MM.1S (cell line): ENCODE measurements around the gene SLC39A3.

Experiments
- DNase-seq: peaks from one replicate; pipeline ENCODE4 v3.0.0-alpha.2; 2015
- H2AFZ ChIP-seq: fragments of 300-600 bp; sonication (generic); 2 replicates; pipeline ENCODE4 v1.6.0; 2016; ENCODE audit warnings: antibody characterized with exemption, low read length
- H3F3A ChIP-seq: fragments of 300-600 bp; sonication (generic); 2 replicates; pipeline ENCODE4 v1.6.1; 2016; ENCODE audit warnings: mild to moderate bottlenecking, antibody characterized with exemption, low read length, moderate library complexity, mixed read lengths; ENCODE audit not compliant: insufficient read depth
- H3K27ac ChIP-seq: fragments of 300-600 bp; sonication (generic); 2 replicates; pipeline ENCODE4 v1.5.1; 2016; ENCODE audit warnings: mild to moderate bottlenecking, low read length
- H3K27me3 ChIP-seq: fragments of 300-600 bp; sonication (generic); replicated peaks from 2 replicates; pipeline ENCODE4 v1.6.0; 2016; ENCODE audit warnings: low read length; ENCODE audit not compliant: insufficient read depth
- H3K36me3 ChIP-seq: fragments of 300-600 bp; sonication (generic); replicated peaks from 2 replicates; pipeline ENCODE4 v1.6.1; 2016; ENCODE audit warnings: mild to moderate bottlenecking, low read length, mixed read lengths; ENCODE audit not compliant: insufficient read depth
- H3K4me1 ChIP-seq: fragments of 300-600 bp; sonication (generic); 2 replicates; pipeline ENCODE4 v1.6.1; 2016; ENCODE audit warnings: low read length, mixed read lengths
- H3K4me2 ChIP-seq: fragments of 300-600 bp; sonication (generic); 2 replicates; pipeline ENCODE4 v1.6.0; 2016; ENCODE audit warnings: low read depth, low read length
- H3K4me3 ChIP-seq: fragments of 300-600 bp; sonication (generic); 2 replicates; pipeline ENCODE4 v1.5.1; 2016; ENCODE audit warnings: low read length, mixed read lengths
- H3K79me2 ChIP-seq: fragments of 300-600 bp; sonication (generic); 2 replicates; pipeline ENCODE4 v1.6.1; 2016; ENCODE audit warnings: mixed run types, low read length, mixed read lengths
- H3K9ac ChIP-seq: fragments of 300-600 bp; sonication (generic); 2 replicates; pipeline ENCODE4 v1.6.1; 2016; ENCODE audit warnings: low read length, mixed read lengths
- H3K9me2 ChIP-seq: fragments of 300-600 bp; sonication (generic); replicated peaks from 2 replicates; pipeline ENCODE4 v1.6.1; 2016; ENCODE audit warnings: mild to moderate bottlenecking, low read length, mixed read lengths; ENCODE audit not compliant: insufficient read depth
- H3K9me3 ChIP-seq: fragments of 300-600 bp; sonication (generic); replicated peaks from 2 replicates; pipeline ENCODE4 v1.6.1; 2016; ENCODE audit warnings: mild to moderate bottlenecking, low read length, mixed read lengths; ENCODE audit not compliant: insufficient read depth
- H4K20me1 ChIP-seq: fragments of 300-600 bp; sonication (generic); 2 replicates; pipeline ENCODE4 v1.6.1; 2016; ENCODE audit warnings: mild to moderate bottlenecking, low read length, moderate library complexity, mixed read lengths; ENCODE audit not compliant: insufficient read depth
- CTCF ChIP-seq: fragments of 300-600 bp; sonication (generic); IDR thresholded peaks from 2 replicates; pipeline ENCODE4 v1.5.1; 2016; ENCODE audit warnings: antibody characterized with exemption, low read length, mixed read lengths
- EZH2 ChIP-seq: fragments of 300-600 bp; sonication (generic); optimal IDR thresholded peaks from 2 replicates; pipeline ENCODE3; 2017; ENCODE audit warnings: low read depth, mild to moderate bottlenecking, antibody characterized with exemption, low read length, mixed read lengths
- EZH2phosphoT487 ChIP-seq: fragments of 300-600 bp; sonication (generic); IDR thresholded peaks from 2 replicates; pipeline ENCODE4 v1.6.1; 2018; ENCODE audit warnings: antibody characterized with exemption, low read length

Gene SLC39A3

GRCh38 chr19:2721570-2722540, 18.0 kb downstream of the SLC39A3 start:
- no peak for DNase-seq
- H3K4me1 ChIP-seq = no peaks in the 10 kb centered on the region
- H3K9me2 ChIP-seq = no peaks in the 10 kb centered on the region
- no peak overlapping the region for H2AFZ ChIP-seq
- no peak overlapping the region; the same call in 1 of the 2 replicates for H3K4me2 ChIP-seq
- H3K27me3 ChIP-seq = peaks cover 80% of the 10 kb centered on the region
- H3K36me3 ChIP-seq = no peaks in the 10 kb centered on the region
- no peak overlapping the region for H3K4me3 ChIP-seq
- H3K9me3 ChIP-seq = no peaks in the 10 kb centered on the region
- H3K79me2 ChIP-seq = no peaks in the 10 kb centered on the region
- no peaks in the 10 kb centered on the region for H4K20me1 ChIP-seq
- no peak overlapping the region for H3K9ac ChIP-seq
- H3K27ac ChIP-seq = no peak overlapping the region
- TF ChIP-seq EZH2 (no peak), EZH2phosphoT487 (no peak), CTCF (no peak)
- 0 out of 2 replicates have a peak, but pooled peaks cover 4% of the 10 kb centered on the region for H3F3A ChIP-seq

GRCh38 chr19:2720777-2721569, 18.8 kb downstream of the SLC39A3 start, which contains the start of gene DIRAS1:
Gene DIRAS1 (minus strand): TSS chr19:2721372. CDS start chr19:2717806, 3,566 bp downstream.
- Histone ChIP-seq H3K79me2 (no peaks in the 10 kb centered on the region), H3K4me3 (no peak within 1 kb of the TSS), H3F3A (0 out of 2 replicates have a peak, but pooled peaks cover 4% of the 10 kb centered on the region), H2AFZ (no peak within 1 kb of the TSS), H4K20me1 (no peaks in the 10 kb centered on the region), H3K4me1 (no peaks in the 10 kb centered on the region), H3K9ac (no peak within 1 kb of the TSS), H3K4me2 (no peak within 1 kb of the TSS; the same call in 1 of the 2 replicates), H3K36me3 (no peaks in the 10 kb centered on the region), H3K27ac (no peak within 1 kb of the TSS), H3K9me3 (no peaks in the 10 kb centered on the region), H3K27me3 (peaks cover 80% of the 10 kb centered on the region), H3K9me2 (no peaks in the 10 kb centered on the region)
- DNase-seq = no peak
- TF ChIP-seq CTCF = no peak
- no peak for TF ChIP-seq EZH2phosphoT487
- no peak for TF ChIP-seq EZH2

GRCh38 chr19:2719920-2720776, 19.7 kb downstream of the SLC39A3 start:
- H2AFZ ChIP-seq = no peak overlapping the region
- H3K4me2 ChIP-seq = no peak overlapping the region
- H3K27ac ChIP-seq = no peak overlapping the region
- H3K4me1 ChIP-seq = no peaks in the 10 kb centered on the region
- TF ChIP-seq CTCF = no peak
- no peak for TF ChIP-seq EZH2
- TF ChIP-seq EZH2phosphoT487 = no peak
- peaks cover 76% of the 10 kb centered on the region for H3K27me3 ChIP-seq
- H3K79me2 ChIP-seq = no peaks in the 10 kb centered on the region
- H4K20me1 ChIP-seq = no peaks in the 10 kb centered on the region
- H3K9me2 ChIP-seq = no peaks in the 10 kb centered on the region
- H3K9ac ChIP-seq = no peak overlapping the region
- 0 out of 2 replicates have a peak, but pooled peaks cover 4% of the 10 kb centered on the region for H3F3A ChIP-seq
- H3K36me3 ChIP-seq = no peaks in the 10 kb centered on the region
- H3K9me3 ChIP-seq = no peaks in the 10 kb centered on the region
- DNase-seq = no peak
- H3K4me3 ChIP-seq = no peak overlapping the region
